Measurements from ENCODE around the gene CSNK1A1.
"Not testable (repeated sequence)": the region's sequence is repeated elsewhere in the genome, so short reads cannot be mapped to it uniquely, and the experiment has no call there.

Gene CSNK1A1

GRCh38 chr5:149453618-149454415 is 97.4 kb downstream of the CSNK1A1 start:
- no peak for DNase-seq

- DNase-seq: no peak
Observed at GRCh38 chr5:149452665-149453617, 98.3 kb downstream of the CSNK1A1 start.

GRCh38 chr5:149452007-149452664 is 99.1 kb downstream of the CSNK1A1 start:
- DNase-seq: no peak

- DNase-seq: no peak
Observed at GRCh38 chr5:149450199-149450598, 101.0 kb downstream of the CSNK1A1 start.

GRCh38 chr5:149448831-149449714 is 102.2 kb downstream of the CSNK1A1 start:
- no peak for DNase-seq

GRCh38 chr5:149448431-149448830 is 102.8 kb downstream of the CSNK1A1 start:
- no peak for DNase-seq

GRCh38 chr5:149447373-149448367 is 103.6 kb downstream of the CSNK1A1 start:
- DNase-seq: no peak

- not testable (repeated sequence) for DNase-seq
Observed at GRCh38 chr5:149446794-149447193, 104.4 kb downstream of the CSNK1A1 start.

- no peak for DNase-seq
Observed at GRCh38 chr5:149445739-149446369, 105.4 kb downstream of the CSNK1A1 start.

- no peak for DNase-seq
Observed at GRCh38 chr5:149445343-149445738, 105.9 kb downstream of the CSNK1A1 start.

GRCh38 chr5:149444430-149444829 is 106.8 kb downstream of the CSNK1A1 start:
- not testable (repeated sequence) for DNase-seq

- DNase-seq: no peak
Observed at GRCh38 chr5:149443210-149443609, 108.0 kb downstream of the CSNK1A1 start.

GRCh38 chr5:149442563-149443182 is 108.6 kb downstream of the CSNK1A1 start:
- peak; percentile 27 for DNase-seq

Data from central memory CD4-positive, alpha-beta T cell (primary cell).